Stimulated activated CD4-positive, alpha-beta T cell treated with anti-CD3 and anti-CD28 coated beads, Interleukin-12 subunit alpha, Interleukin-12 subunit beta, amount 100 ng/mL, for 24 hours (primary cell): Measurements from ENCODE around the gene CEACAM3.
"Not testable (repeated sequence)": the region's sequence is repeated elsewhere in the genome, so short reads cannot be mapped to it uniquely, and the experiment has no call there.

Source experiments
- DNase-seq, 2 experiments: peaks; one replicate each; pipeline ENCODE4 v3.0.0-alpha.2; 2020; ENCODE audit warnings: low read depth in 2 of 2

CEACAM3 gene

GRCh38 chr19:41796362-41796761 is at the start of gene CEACAM3:
CEACAM3 (plus strand) TSS chr19:41796587; CDS start chr19:41796678, 91 bp downstream.
- no peak for DNase-seq

DNA sequence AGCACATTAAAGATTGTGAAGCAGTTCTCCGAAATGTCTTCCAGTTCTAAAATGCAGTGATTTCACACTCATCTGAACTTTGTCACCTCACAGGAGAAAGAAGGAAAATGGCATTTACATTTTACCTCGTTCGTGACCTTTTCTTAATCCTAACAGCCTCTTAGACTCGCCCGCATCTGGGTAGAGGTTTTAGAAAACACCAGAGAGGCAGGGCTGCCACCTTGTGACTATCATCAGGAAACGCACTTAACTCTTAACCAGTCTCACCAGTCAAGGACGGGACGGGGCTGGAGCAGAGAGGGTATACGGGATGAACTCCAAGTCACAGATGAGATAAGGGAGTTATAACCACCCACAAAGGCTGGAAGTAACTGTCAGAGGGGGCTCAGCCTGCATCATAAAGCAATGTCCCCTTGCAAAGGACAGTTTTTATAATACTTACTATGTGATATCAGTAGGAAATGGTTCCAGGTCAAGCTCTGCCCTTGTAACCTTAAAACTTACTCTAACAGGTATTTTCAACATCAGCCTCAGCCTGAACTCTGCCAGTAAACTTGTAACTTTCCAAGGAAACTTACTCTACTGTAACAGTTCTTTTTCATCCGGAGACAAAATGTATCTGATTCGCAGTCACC is 49.7 kb upstream of the CEACAM3 start:
- DNase-seq, result peak; percentile 30 to 33

DNA sequence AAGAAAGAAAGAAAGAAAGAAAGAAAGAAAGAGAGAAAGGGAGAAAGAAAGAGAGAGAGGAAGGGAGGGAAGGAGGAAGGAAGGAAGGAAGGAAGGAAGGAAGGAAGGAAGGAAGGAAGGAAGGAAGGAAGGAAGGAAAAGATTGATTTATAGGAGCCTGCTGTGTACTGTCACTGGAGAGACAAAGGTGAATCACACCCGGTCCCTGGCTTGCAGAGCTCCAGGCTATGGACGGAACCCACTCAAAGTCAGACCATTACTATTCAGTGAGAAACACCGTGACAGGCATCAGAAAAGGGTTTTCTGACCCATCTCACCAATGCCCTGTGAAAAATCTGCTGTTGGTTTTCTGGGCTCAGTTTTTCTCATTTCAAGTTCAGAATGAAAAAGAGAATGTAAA is 48.4 kb upstream of the CEACAM3 start:
- DNase-seq, result no peak

- not testable (repeated sequence) for DNase-seq
Observed at GRCh38 chr19:41750248-41751134, 45.9 kb upstream of the CEACAM3 start.

GRCh38 chr19:41753159-41753558 is 43.2 kb upstream of the CEACAM3 start:
- peak; percentile 54 to 73 for DNase-seq

DNA sequence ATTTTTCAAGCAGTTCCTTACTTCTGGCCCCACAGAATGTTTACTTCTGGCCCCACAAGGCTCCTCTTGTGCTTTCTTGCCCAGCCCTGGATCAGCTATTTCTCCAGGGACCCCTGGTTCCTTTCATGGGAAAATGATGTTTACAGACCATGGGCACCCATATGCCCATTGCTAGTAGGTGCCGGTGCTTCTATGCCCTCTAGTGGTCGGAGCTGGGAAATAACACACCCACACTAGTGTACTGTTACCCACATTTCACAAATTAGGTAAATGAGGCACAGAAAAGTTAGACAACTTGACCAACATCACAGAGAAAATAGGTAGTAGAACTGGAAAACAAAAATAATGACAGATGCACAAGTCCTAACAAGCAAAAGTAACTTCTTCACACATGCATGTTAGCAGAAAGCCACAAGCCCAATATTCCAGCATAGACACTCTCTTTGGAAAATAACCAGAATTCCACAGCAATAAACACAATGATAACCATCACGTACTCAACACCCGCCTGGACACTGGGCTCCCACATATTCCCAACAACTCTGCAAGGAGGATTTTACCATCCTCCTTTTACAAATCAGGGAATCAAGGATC is 42.4 kb upstream of the CEACAM3 start:
- peak; percentile 36 to 74 for DNase-seq

- no peak for DNase-seq
Observed at GRCh38 chr19:41755328-41755913, 41.0 kb upstream of the CEACAM3 start, which contains the start of gene CEACAM6. CEACAM6 (plus strand) TSS chr19:41755530; CDS start chr19:41755639, 109 bp downstream.

DNA sequence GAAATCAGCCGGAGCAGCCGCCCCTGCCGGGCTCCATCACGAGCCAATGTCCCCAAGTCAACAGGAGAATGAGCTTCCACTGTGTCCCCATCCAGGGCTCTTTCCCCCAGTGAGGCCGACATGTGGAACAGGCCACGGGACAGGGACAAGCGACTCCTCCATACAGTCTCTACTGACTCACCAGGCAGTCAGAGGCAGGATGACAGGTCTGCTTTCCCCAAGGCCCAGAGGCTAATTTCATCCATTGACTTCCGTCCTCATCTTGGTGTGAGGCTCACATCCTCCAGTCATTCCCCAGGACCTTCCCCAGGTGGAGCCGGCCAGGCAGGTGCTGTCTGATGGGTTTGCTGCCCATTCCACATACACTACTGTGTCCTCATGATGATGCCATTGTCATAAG is 37.5 kb upstream of the CEACAM3 start:
- DNase-seq, result no peak

DNA sequence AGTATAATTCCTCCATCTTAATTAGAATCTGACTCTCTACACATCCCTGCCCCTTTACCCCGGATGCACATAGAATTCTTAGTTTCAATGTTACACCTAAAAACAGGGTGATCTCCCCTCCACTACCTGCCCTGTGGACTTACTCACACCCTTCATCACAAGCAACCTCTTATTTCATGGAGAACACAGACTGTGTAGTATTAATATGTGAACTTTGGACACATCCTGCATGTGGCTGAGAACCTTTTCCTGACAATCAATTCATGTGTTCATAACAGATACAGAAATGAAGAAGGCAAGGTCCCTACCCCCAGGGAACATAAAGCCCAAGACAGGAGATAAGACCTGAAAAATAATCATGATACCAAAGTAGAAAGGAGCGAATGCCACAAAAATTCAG is 29.3 kb upstream of the CEACAM3 start:
- no peak for DNase-seq

- not testable (repeated sequence) for DNase-seq
Observed at GRCh38 chr19:41768105-41768504, 28.3 kb upstream of the CEACAM3 start.

GRCh38 chr19:41769608-41770007 is 26.8 kb upstream of the CEACAM3 start:
- no peak for DNase-seq

- DNase-seq, result no peak
Observed at GRCh38 chr19:41771410-41771809, 25.0 kb upstream of the CEACAM3 start.

GRCh38 chr19:41774515-41774980 is 21.8 kb upstream of the CEACAM3 start:
- peak; percentile 17 to 35 for DNase-seq

DNA sequence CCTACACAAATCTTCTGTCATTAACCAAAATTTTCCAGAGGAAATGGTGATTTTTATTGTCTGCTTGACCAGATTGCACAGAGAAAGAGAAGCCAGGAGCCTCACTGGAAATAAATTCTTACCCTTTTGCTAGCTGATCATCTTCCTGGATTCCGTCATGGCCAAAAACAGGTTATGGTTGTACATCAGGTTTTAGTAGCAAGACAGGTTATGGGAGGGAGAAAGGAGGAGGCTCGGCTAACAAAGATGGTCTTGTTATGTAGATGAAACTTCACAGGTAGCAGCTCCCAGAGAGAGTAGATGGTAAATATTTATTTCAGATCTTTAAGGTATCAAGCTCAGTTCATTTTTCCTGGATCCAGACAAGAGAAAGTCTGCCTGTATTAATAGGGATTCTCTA is 19.7 kb upstream of the CEACAM3 start:
- DNase-seq, result no peak

DNA sequence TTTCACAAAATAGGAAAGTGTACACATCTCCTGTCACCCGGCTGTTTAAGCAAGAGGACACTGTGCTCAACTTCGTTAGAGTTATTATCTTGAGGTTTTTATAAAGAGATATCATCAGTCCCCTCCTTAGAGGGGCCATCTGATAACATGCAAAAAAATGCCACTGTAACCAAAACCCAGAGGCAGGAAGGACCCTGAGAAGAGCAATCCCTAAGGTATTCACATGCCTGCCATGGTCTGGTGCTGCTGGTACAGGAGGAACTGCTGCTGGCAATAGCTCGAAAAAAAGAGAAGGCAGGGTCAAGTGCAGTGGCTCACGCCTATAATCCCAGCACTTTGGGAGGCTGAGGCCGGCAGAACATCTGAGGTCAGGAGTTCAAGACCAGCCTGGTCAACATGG is 12.8 kb upstream of the CEACAM3 start:
- no peak for DNase-seq

DNA sequence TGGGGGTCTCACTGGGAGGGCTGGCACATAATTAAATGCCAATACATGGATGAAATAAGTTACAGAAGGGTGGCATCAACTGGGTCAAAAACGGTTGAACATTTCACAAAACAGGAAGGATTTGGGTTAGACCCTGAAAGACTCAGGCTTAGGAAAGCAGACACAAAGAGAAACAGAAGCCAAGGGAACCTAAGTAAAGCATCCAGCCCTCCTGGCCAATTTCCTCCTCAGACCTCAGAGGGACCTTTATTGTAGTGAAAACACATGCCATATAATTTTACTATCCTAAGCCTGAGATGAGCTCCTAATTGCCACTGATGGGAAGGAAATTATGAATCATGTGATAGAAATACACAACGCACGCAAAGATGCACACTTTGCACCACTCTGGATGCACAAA is 12.1 kb upstream of the CEACAM3 start:
- DNase-seq, result no peak

GRCh38 chr19:41784743-41785142 is 11.6 kb upstream of the CEACAM3 start:
- DNase-seq, result no peak

- peak; percentile 40 to 58 for DNase-seq
Observed at GRCh38 chr19:41785653-41786052, 10.7 kb upstream of the CEACAM3 start.

- DNase-seq, result no peak
Observed at GRCh38 chr19:41787055-41787454, 9.3 kb upstream of the CEACAM3 start.

GRCh38 chr19:41788518-41788917 is 7.9 kb upstream of the CEACAM3 start:
- not testable (repeated sequence) for DNase-seq

GRCh38 chr19:41789053-41789452 is 7.3 kb upstream of the CEACAM3 start:
- not testable (repeated sequence) for DNase-seq
